Suprapubic skin (tissue), 4 donors: ENCODE results near the gene AHDC1.

Experiments
- POLR2A ChIP-seq, 2 donors: fragments of 450-650 bp; IDR thresholded peaks; one replicate each; pipeline ENCODE4 v1.6.1; 2017; ENCODE audit warnings: antibody characterized with exemption in 2 of 2, mild to moderate bottlenecking in 2 of 2, moderate library complexity in 2 of 2
- POLR2AphosphoS5 ChIP-seq, 3 donors: sonication (generic); formaldehyde crosslinking; IDR thresholded peaks; one replicate each; pipeline ENCODE4 v1.6.1; 2017; ENCODE audit warnings: antibody characterized with exemption in 3 of 3
- TF ChIP-seq, protein P1 (sequence below), 2 donors: fragments of 200-600 bp in 1 of 2; fragments of 450-650 bp in 1 of 2; sonication (generic) in 1 of 2; IDR thresholded peaks; one replicate each; pipeline ENCODE4 v1.5.1; 2016 to 2019; ENCODE audit warnings: antibody characterized with exemption in 2 of 2, mild to moderate bottlenecking in 1 of 2, moderate library complexity in 1 of 2

DNA sequence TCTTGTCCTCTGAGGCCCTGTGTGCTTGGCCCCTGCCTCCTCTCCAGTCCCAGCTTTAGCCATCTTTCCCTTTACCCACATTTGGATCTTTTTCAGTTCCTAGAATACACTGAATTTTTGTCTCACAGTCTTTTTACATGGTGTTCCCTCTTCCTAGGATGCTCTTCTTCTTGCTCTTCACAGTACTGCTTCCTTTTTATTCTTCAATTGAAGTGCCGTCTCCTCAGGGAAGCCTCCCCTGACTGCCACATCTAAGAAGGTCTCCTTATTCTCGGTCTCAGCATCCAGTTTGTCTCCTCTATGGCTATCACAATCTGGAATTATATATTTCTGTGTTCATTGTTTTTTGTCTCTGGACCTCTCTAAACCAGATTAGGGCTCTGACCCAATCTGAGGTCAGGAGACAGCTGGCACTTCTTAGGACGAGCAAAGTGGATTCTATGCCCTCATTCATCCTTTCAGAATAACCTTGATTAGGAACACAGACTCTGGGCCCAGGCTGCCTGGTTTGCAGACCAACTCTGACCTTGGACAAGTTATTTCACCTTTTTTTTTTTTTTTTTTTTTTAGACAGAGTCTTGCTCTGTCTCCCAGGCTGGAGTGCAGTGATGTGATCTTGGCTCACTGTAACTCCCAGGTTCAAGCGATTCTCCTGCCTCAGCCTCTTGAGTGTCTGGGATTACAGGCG lies 34.2 kb upstream of the AHDC1 start:
- TF ChIP-seq, protein P1, sequence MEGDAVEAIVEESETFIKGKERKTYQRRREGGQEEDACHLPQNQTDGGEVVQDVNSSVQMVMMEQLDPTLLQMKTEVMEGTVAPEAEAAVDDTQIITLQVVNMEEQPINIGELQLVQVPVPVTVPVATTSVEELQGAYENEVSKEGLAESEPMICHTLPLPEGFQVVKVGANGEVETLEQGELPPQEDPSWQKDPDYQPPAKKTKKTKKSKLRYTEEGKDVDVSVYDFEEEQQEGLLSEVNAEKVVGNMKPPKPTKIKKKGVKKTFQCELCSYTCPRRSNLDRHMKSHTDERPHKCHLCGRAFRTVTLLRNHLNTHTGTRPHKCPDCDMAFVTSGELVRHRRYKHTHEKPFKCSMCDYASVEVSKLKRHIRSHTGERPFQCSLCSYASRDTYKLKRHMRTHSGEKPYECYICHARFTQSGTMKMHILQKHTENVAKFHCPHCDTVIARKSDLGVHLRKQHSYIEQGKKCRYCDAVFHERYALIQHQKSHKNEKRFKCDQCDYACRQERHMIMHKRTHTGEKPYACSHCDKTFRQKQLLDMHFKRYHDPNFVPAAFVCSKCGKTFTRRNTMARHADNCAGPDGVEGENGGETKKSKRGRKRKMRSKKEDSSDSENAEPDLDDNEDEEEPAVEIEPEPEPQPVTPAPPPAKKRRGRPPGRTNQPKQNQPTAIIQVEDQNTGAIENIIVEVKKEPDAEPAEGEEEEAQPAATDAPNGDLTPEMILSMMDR (IDR thresholded peaks at IDR 0.05) = no peak
- TF ChIP-seq POLR2AphosphoS5 (IDR thresholded peaks at IDR 0.05) (no peak), POLR2A (IDR thresholded peaks at IDR 0.05) (no peak)
